HG02981 (cell line): Measurements from ENCODE around the gene C20orf96.
"Not testable (repeated sequence)": the region's sequence is repeated elsewhere in the genome, so short reads cannot be mapped to it uniquely, and the experiment has no call there.

Experiments used
- ATAC-seq: cut with Tn5 transposase; IDR thresholded peaks from one replicate; pipeline ENCODE4 v1.9.1; 2021; ENCODE audit warnings: mild to moderate bottlenecking, moderate library complexity; ENCODE audit not compliant: unreplicated experiment

C20orf96 gene

GRCh38 chr20:242905-243304, 47.6 kb downstream of the C20orf96 start:
- no peak for ATAC-seq

- no peak for ATAC-seq
Measured at GRCh38 chr20:237929-238328, 52.6 kb downstream of the C20orf96 start.

- ATAC-seq: no peak
Measured at GRCh38 chr20:237489-237888, 53.1 kb downstream of the C20orf96 start.

GRCh38 chr20:235891-236290, 54.7 kb downstream of the C20orf96 start:
- ATAC-seq: no peak

- no peak for ATAC-seq
Measured at GRCh38 chr20:227439-228105, 63.0 kb downstream of the C20orf96 start.

GRCh38 chr20:226958-227357, 63.6 kb downstream of the C20orf96 start, which contains the start of gene DEFB129:
DEFB129 (plus strand) TSS chr20:227258; CDS start chr20:227289, 31 bp downstream.
- no peak for ATAC-seq

- ATAC-seq: not testable (repeated sequence)
Measured at GRCh38 chr20:225879-226278, 64.7 kb downstream of the C20orf96 start.

- ATAC-seq: no peak
Measured at GRCh38 chr20:221258-221830, 69.2 kb downstream of the C20orf96 start.
